ENCODE results near the gene DYRK1B.
"Not testable (repeated sequence)": the region's sequence is repeated elsewhere in the genome, so short reads cannot be mapped to it uniquely, and the experiment has no call there.

Gene DYRK1B

DNA sequence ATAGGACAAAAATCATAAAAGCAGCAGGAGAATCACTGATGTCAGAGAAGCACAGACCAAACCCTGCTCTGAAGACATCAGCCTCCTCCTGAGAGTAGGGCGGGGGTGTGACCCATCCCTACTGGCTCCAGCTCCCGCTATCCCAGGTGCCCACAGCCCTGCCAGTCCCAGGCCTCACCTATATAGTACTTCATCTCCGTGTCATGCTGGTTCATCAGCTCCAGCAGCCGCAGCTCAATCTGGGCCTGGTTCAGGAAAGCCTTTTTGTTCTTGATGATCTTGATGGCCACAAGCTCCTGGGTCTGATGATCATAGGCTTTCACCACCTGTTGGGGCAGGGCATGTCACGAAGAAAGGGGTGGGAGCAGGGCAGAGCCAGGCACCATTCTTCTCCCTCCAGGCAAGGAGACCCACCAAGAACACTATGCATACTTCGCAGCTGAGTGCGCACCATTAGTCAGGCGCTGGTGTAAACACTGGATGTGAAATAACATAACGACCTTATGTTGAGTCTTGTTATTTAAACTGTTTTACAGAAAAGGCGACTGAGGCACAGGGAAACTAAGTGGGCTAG, 4.2 kb downstream of the DYRK1B start:
- no peak for DNase-seq

DNA sequence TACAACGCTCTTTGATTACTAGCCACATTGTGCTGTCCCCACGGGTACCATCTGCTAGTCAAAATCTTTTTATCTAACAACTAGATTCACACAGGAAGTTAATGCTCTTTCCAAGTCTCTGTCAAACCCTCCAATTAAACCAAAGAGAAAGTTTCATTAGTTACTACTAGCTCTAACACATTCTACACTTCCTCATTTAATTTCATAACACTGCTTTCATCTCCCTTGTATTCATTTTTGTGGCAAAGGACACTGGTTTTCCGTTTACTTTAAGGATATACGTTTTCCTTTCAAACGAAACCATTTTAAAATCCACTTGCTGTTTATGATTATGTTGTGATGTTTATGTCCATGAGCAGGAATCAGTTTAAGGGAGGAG, 5.3 kb downstream of the DYRK1B start:
- DNase-seq, result no peak

DNA sequence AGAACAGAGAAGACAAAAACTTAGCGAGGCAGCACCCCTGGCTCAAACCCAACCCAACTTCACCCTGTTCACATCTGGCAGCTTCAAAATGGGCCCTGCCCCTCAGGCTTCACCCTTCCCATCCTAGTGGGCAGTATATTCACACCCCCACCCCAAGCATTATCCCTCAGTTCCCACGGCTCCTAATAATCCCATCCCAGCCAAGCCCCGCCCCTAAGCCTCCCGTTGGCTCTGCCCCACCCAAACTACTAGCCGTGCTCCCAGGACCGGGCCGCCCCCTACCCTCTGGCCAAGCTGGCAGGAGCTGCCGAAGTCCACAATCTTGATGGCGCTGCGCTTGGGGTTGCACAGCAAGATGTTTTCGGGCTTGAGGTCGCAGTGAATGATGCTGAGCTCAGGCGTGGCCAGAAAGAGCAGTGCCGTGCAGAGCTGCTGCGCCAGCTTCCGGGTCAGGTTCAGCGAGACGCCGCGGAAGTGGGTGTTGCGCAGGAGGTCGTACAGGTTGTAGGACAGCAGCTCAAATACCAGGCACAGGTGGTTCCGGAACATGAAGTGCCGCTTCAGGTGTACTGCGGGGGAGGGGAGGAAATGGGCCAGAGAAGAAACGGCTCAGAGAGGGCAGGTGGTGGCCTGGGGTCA, 5.8 kb downstream of the DYRK1B start:
- DNase-seq, result peak; percentile 36 to 48

DNA sequence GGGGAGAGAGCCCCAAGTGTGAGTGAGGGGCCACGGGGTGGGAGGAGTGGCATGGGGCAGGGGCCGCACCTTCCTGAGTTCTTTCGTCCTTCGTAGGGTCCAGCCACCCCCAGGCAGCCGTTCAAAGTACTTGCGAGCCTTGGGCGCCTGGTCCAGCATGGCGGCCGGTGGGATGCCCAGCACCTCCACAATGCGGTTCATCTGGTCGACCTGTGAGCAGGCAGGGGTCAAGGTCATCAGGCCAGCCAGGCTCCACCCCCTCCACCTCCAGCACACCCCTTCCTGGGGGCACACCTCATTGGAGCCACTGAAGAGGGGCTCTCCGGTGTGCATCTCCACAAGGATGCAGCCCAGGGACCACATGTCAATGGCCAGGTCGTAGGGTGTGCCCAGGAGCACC, 6.7 kb downstream of the DYRK1B start:
- DNase-seq, result no peak

DNA sequence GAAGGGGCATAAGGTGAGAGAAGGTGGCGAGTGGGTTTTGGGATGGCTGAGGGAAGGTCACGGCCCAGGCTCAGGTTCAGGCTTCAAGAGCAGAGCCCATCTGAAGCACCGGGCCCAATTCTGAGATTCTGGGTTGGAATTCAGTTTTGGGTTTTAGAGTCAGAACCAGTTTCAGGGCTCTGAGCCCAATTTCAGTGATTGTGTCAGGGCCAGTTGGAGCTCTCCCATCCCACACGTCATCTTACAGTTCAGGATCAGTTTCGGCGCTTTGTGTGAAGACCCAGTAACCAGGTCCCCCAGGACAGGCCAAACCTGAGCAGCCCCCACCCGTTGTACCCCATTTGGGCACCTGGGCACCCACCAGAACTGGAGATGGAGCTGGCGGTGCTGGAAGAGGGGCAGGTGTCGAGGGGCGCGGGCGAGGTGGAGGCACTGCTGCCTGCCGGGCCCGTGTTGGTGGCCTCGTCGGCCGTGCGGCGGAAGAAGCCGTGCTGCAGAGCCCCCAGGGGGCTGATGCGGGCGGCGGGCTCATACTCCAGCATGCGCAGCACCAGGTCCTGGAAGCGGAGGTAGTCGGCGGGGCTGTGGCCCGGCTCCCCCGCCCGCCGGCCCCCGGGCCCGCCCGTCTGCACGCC, 7.5 kb downstream of the DYRK1B start:
- no peak for DNase-seq

DNA sequence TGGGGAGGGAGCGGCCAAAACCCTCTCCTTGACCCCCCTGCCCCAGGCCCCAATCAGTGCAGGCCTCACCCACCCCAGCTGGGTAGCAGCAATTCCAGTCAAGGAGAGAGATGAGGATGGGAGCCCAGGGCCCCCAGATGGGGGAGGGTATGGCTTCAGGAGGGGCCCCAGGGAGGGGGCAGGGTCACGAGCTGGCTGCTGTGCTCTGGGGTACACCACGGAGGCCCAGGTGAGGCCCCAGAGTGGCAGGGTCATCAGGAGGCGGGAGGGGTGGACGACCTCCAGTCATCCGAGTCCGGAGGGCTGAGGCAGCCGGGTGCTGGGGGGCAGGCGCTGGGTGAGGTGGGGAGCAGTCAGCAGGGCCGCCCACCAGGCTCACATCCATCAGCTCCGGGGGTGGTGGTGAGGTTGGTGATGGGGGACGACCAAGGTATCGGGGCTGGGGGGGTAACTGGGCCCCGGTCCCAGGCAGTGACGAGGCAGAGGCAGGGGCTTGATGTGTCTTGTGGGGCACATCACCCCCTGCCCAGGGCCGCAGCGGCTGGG, 8.4 kb downstream of the DYRK1B start:
- DNase-seq, result no peak

DNA sequence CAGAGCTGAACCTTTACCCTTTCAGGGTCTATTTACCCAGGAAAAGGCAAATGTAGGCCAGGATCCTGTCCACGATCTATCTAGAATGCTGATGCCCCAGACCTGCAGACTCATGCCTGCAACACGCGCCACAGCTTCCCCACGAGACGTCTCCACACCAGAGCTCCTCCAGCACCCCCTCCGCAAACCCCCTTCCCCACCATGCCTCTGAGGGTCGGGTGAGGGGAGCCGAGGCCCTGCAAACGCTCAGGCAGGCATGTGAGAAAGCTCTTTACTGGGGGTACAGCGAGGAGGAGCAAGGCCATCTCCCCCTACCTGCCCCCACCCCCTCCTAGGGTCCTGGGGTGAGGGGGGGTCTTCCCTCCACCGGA, 8.9 kb downstream of the DYRK1B start:
- DNase-seq, result no peak

DNA sequence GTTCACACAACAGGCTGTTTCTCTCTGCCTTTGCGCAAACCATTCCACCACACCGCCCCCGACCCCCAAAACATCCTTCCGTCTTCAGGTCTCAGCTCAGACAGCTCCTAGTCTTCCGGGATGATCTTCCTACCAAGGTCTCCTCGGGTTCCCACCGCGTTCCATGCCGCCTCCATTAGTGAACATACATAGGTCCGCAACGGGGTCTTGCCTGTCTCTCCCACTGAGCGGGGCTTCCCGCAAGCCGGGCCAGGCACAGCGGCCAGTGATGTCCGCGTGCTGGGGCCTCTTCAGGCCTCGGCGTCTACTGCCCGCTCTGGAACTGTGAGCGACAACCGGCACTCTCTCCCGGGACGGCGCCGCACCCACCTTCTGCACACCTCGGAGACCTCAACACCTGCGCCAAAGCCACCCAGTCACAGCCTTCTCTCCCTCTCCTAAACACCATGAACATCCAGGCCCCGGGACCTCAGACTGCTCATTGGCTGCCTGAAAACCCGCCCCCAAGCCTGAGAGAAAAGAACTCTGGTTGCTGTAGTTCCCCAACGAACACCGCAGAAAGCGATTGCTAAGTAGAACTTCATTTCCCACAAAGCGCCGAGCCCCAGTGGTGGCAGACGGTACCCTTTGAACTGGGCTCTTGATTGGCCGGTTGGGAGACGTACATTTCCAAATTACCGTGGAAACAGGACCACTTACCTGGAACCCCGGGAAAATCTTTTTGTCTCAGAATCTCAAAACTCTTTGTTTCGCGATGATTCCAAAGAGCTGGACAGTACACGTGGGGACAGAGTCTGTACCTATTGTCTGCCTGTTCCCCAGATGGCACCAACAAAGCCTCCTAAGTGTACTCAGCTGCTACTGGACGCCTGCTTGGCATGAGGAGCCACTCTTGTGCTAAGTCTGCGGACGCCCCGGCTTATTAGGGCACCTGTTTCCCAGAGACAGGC, 9.5 kb downstream of the DYRK1B start:
- DNase-seq, result peak; percentile 90 to 92

DNA sequence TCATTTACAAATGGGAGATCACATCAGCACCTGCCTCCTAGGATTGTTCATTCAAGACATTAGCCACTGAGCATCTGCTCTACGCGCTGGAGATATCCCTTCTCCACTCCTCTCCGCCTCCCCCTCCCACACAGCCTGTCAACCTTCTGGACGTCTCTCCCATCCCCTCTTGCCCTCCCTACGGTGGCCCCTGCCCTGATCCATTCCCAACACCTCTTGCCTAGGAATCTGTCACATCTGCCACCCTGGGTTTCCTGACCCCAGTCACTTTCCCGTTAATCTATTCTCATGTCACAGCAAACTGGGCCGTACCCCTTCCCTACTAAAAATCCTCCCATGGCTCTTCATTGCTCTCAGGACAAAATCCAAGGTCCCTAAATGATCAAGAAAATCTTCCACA, 10.3 kb downstream of the DYRK1B start:
- no peak for DNase-seq

DNA sequence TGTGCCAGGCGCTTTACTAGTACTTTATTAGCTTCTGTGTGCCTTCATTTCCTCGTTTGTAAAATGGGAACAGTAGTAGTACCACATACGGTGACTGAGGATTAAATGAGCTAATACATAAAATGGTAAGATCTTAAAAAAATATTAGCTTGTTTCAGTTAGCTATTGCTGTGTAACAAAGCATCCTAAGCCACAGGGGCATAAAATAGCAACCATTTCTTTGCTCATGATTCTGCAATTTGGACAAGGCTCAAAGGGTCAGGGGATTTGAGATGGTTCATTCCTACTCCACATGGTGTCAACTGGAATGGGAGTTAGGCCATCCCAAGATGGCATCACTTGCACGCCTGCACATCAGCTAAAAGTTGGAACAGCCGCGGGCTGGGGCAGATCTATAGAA, 13.3 kb downstream of the DYRK1B start:
- DNase-seq, result no peak

DNA sequence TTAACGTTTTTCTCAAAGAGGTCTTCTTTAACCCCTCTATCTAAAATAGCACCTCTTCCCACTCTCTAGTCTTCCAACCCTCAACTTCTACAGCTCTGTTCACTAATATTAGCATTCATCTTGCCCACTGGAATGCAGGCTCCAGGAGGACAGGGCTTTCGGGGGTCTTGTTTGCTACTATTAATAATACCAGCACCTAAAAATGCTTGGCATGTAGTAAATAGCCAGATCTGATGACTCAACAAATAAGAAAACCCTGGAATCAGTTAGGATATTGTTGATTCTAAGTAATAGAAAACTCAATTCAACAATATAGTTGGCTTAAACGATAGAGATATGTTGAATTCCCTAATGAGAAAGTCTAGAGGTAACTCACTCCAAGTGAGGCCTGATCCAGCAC, 14.2 kb downstream of the DYRK1B start:
- DNase-seq, result no peak

DNA sequence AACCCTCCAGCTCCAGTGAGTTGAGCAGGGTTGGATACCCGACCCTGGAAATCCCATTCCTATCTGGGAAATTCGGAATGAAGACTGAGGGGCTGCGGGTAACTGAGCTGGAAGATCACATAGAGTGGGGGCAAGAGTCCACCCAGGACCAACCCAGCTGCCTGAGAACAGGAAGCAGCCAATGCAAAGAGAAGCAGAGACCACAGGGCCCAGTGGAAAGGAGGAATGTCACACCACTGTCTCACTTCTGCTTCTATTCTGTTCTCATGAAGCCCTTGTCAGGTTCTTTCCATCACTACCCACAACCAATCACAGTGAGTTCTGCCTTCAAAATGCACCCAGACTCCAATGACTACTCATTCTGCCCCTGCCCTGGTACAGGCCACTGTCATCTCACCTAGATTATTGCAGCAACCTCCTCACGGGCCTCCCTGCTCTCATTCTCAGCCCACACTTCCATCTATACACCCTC, 15.3 kb downstream of the DYRK1B start:
- DNase-seq, result no peak

DNA sequence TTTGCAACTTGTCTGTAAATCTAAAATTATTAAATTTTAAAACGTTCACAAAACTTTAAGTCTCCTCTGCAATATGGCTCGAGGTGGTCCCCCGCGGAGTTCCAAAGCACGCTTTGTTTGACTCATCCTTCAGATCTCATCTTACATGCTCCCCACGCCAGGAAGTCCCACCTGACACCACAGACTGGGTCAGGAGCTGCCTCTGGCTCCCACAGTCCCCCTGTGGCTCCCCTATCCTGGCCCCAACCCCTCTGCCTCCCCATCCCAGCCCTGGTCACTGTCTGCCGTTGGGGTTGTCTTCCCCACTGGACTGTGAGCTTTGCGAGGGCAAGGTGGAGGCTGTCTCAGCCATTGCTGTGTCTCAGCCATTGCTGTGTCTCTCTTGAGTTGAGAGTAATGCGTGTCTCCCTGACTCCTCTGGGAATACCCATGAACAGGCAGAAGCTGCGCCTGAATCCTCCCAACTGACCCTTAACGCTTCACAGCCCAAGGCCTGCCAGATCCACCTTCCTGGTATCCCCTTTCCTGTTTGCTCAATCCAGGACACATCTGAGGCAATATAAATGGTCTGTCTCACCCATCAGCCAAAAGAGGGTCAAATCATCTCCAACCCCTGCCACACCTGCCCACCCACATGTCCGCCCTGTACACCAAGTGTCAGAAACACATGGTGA, 15.9 kb downstream of the DYRK1B start:
- DNase-seq, result no peak

DNA sequence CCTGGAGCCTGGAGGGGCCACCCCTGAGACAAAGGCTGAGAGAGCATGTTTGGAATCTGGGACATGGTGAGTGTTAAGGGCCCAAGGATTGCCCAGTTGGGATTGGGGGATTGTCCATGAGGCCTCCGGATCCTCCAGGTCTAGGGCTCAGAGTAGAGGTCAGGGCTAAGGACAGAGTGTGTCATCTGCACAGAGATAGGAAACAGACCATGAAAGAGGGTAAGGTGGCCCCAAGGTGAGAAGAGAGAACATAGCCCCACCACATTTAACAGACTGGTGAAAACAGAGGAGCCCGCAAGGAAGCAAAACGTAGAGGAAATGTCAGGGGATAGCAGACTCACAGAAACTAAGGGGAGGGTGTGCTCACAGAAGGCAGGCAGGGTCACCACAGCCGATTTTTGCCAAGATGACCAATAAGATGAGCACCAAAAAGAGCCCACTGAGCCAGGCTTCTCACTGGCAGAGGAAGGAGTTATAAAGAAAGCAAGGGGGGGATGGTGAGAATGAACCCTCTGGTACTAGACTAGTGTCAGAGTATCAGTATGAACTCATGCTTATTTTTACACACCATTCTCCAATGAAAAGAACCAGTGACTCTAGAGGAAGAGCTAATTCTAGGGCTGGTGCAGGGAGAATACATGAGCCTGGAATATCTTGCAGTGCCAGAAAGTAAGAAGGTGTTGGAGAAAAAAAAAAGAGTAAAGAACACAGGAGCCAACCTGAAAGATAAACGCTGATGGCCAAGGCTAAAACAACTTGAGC, 17.5 kb downstream of the DYRK1B start:
- DNase-seq, result no peak

DNA sequence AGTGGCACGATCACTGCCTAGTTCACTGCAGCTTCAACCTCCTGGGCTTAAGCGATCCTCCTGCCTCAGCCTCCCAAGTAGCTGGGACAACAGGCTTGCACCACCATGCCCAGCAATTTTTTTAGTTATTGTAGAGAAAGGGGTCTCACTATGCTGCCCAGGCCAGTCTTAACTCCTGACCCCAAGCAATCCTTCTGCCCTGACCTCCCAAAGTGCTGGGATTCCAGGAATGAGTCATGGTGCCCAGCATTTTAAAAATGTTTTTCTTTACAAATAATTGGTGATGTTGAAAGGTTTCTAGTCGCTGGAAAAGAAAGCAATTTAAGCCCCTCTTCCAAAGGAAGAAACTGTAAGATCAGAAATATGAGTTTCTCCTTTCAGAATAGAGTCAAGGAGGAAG, 19.4 kb downstream of the DYRK1B start:
- DNase-seq, result no peak

DNA sequence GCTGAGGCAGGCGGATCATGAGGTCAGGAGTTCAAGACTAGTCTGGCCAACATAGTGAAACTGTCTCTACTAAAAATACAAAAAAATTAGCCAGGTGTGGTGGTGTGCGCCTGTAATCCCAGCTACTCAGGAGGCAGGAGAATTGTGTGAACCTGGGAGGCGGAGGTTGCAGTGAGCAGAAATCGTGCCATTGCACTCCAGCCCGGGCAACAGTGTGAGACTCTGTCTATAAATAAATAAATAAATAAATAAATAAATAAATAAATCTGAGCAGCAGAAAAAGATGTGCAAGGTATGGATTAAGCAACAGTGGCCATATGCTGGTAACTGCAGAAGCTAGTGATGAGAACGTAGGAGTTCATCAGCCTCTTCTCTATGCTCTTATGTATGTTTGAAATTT, 19.9 kb downstream of the DYRK1B start:
- DNase-seq, result not testable (repeated sequence)

DNA sequence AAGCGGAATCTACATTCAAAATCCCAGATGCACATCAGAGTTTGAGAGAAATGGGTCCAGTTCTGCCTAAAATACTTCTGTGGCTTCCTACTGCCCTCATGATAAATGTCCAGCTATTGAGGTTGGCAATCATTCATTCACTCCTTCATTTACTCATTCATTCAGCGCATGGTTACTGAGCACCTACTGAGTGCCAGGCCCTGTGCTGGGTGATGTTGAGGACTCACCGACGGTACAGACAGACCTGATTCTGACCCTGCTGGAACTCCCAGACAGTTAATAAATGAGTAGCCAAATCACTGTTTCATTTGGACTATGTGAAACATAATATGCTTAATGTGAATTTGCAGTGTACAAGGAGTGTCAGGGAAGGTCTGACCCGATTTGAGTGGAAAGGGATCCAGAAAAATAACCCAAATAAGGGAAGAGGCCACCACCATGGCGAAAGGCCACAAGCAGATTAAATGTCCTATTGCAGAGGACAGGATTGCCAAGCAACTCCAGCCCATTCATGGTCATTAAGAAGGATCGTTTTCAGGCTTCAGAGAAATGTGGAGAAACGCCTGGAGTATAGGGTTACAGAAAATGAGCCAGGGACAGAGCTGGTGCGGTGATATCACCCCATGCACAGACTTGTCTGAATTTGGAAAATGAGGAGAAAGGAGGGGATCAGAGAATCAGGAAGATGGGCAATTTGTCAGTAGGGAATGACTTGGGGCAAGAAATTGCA, 20.5 kb downstream of the DYRK1B start:
- no peak for DNase-seq

DNA sequence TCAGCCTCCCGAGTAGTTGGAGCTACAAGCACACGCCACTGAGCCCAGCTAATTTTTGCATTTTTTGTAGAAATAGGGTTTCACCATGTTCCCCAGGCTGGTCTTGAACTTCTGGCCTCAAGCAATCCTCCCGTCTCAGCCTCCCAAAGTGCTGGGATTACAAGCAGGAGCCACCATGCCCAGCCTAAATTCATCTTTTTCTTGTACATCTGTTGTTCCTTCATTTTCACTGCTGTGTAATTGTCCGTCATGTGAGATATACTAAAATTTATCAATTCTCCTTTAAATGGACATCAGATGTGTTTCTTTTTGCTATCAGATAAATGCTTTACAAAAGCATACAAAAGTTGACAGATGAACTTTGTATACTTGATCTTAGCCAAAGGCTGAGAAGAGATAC, 22.9 kb downstream of the DYRK1B start:
- DNase-seq, result no peak

DNA sequence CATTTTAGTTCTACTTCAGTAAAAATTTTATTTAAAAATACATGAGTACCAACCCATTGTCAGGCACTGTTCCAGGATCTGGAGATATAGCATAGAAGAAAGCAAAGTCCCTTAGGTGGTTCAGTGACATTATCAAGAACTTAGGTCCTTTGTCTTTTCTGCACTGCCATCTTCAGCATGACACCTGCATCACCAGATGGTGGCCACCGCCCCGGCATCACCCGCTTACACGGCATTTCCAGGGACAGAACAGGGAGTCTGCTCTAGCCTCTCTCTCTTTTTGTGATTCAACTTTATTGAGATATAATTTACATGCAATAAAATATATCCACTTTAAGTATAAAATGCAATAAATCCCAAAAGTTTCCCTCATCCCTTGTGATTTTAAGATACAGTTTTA, 23.5 kb downstream of the DYRK1B start:
- no peak for DNase-seq

DNA sequence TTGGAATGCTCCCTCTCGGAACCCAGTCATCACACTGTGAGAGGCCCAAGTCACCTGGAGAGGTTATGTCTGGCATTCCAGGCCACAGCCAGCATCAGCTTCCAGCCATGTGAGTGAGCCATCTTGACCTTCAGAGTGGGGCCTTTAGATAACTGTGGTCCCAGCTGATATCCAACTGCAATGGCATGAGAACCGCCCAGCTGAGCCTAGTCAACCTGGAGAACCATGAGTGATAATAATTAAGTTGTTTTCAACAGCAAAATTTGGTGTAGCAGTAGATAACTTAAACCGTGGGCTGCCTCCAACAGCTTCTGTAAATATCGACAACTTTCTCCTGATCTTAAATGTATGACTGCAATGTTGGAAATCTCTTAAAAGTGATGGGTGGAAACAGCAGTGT, 24.6 kb downstream of the DYRK1B start:
- no peak for DNase-seq

DNA sequence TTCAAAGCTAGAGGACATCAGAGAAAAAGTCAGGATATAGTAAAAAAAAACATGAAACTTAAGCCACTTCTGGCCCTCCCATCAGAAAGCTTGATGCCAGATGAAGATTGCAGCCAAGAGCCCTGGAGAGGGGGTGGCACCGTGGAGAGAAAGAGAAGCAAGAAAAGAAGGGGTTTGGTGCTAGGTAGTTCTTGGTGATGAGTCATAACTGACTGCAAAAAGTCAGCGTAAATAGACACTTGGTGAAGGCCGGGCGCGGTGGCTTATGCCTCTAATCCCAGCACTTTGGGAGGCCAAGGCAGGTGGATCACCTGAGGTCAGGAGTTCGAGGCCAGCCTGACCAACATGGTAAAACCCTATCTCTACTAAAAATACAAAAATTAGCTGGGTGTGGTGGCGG, 25.3 kb downstream of the DYRK1B start:
- not testable (repeated sequence) for DNase-seq
